GM18861 (cell line): Measurements from ENCODE around the gene NOS1AP.

Experiments
- ATAC-seq: cut with Tn5 transposase; IDR thresholded peaks from one replicate; pipeline ENCODE4 v1.9.1; 2021; ENCODE audit not compliant: unreplicated experiment

Gene NOS1AP

GRCh38 chr1:162214202-162214601 is 144.7 kb downstream of the NOS1AP start:
- no peak for ATAC-seq

GRCh38 chr1:162215902-162216301 is 146.4 kb downstream of the NOS1AP start:
- ATAC-seq, result no peak

DNA sequence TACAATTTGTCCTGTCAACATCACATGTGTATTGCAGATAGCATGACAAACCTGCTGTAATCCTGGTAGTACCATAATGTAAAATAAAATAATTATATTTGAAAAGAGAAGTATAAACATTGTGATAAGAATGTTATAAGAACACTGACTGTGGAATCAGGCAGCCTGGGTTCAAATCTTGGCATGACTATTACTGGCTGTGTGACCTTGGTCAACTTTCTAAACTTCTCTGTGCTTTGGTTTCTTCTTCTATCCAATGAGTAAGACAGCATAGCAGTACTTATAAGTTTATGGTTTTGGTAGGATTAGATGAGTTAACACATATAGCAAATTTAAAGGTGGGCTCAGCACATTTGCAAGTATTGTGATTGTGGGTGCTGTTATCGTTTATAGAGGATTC is 147.1 kb downstream of the NOS1AP start:
- ATAC-seq, result no peak

GRCh38 chr1:162217706-162218105 is 148.2 kb downstream of the NOS1AP start:
- ATAC-seq, result no peak

DNA sequence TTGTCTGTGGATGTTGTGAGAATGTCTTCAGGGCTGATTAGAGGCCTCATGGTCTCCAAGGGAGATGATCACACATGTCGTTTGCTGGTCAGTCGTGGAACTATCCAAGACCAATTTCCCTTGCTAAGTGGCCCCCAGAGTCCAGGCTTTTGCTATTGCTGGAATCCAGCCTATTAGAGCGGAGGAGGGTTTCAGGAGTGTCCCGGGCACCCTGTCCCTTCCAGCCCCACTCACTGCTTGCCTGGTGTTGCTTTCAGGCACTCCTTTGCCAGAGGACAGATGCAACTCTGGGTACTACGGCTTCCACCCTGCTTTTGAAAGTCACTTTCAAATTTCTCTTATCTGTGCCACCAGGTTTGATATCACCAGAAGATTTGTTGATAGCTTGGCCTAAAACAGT is 149.1 kb downstream of the NOS1AP start:
- ATAC-seq, result no peak

GRCh38 chr1:162218975-162219374 is 149.5 kb downstream of the NOS1AP start:
- ATAC-seq, result no peak

DNA sequence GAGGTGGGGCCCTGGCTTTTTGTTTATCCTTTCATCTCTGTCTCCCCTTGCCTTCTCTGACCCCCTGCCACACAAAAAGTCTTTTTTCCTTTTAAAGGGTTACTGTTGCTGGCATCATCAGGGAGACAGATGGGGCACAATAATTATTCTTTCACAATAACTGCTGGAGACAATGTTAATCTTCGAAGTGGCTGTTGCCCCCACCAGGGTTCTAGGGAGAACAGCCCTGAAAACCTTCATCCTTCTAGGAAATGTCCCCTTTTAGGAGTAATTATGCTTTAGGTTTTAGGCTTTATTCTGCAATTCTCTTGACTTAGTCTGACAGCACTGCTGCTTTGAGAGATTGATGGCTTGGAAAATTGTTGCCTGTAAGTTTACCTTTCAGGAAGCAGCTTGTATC is 150.0 kb downstream of the NOS1AP start:
- no peak for ATAC-seq

DNA sequence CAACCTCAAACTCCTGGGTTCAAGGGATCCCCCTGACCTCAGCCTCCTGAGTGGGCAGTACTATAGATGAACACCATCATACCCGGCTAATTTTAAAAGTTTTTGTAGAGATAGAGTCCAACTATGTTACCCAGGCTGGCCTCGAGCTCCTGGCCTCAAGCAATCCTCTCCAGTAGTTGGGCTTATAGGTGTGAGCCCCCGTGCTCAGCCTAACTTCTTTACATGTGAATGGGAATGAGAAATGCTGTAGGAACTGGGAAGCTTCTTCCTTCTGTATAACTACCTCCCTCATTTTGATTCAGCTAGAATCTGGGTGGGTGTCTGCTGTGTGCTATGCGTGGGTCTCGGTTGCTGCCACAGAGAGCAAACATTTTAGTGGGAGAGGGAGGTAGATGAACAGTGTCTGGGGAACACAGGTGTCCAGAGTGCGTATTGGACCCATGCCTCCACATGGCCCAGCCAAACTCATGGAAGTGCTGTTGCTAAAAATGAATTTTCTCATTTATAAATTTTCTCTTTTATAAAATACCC is 150.6 kb downstream of the NOS1AP start:
- no peak for ATAC-seq

- no peak for ATAC-seq
These were observed 152.5 kb downstream of the NOS1AP start for GRCh38 chr1:162222014-162222413.

GRCh38 chr1:162222730-162223129 is 153.2 kb downstream of the NOS1AP start:
- ATAC-seq, result no peak

GRCh38 chr1:162223488-162223887 is 154.0 kb downstream of the NOS1AP start:
- no peak for ATAC-seq

- ATAC-seq, result no peak
These were observed 154.8 kb downstream of the NOS1AP start for GRCh38 chr1:162224267-162224666.

DNA sequence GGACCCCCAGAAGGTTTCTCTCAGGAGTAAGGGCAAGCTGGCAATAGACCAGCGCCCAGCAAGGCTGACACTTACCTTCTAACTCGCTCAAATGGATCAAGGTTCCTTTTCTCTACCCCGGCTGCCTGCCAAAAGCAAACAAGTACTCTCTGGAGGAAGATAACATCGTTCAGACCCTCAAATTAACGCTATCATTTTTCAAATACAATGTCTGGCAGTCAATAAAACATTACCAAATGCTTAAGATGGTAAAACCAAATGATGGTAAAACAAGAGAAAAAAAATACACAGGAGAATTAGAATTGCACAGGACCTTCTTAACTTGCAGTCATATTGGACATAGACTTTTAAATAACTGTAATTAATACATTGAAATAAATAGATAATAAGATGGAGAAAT is 159.1 kb downstream of the NOS1AP start:
- ATAC-seq, result no peak

DNA sequence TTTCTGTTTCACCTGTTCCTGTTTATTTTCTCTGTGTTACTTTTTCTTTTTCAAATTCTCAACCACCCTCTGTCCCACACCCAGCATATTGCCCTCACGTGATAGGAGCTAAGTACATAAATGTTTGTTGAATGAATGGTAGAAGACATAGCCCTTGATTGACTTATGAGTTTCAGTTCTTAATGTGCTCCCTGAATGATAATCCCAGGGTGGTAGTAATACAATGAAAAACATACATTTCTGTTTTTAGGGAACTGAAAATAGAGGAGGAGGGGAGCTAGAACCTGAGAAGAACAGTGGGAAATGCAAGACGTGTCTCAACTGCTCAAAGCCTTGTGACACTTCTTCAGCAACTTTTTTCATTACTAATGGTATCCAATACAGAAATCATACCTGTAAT is 160.1 kb downstream of the NOS1AP start:
- ATAC-seq, result no peak

GRCh38 chr1:162230096-162230495 is 160.6 kb downstream of the NOS1AP start:
- no peak for ATAC-seq

GRCh38 chr1:162230517-162230916 is 161.0 kb downstream of the NOS1AP start:
- ATAC-seq, result no peak

GRCh38 chr1:162232034-162232711 is 162.7 kb downstream of the NOS1AP start:
- ATAC-seq, result no peak

DNA sequence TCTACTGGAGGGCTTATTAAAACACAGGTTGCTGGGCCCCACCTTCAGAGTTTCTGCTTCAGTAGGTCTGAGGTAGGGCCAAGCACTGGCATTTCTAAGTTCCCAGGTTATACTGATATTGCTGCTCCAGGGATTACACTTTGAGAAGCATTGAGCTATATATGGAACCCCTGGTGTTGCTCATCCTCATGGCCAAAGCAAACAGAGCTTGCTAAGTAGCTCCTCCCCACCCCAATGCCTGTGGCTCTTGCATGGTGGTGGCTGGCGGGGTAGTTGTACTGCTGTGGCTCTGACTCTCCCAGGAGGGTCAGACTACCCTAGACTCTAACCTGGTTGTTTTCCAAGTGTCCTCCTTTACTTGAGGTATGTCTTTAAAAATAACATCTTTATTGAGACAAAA is 163.6 kb downstream of the NOS1AP start:
- no peak for ATAC-seq

- no peak for ATAC-seq
These were observed 164.4 kb downstream of the NOS1AP start for GRCh38 chr1:162233937-162234336.

DNA sequence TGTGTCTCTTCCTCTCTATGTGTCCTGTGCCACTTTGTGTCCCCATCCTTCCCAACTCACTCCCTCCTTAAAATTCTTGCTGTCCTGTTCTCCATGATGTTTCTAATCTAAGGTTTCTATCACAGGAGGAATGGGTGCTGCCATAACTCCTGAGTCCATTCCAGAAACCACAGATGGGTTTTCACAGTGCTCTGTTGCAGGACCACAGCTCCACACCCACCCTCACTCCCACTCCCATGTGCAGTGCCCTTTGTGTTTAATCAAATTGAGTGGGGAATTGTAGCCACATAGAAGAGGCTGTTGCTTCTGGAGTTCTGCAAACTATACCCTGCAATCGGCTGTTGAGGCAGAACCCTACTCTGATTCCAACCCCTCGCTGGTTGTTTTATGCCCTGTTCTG is 165.1 kb downstream of the NOS1AP start:
- no peak for ATAC-seq

GRCh38 chr1:162235241-162235800 is 165.8 kb downstream of the NOS1AP start:
- no peak for ATAC-seq

- no peak for ATAC-seq
These were observed 166.7 kb downstream of the NOS1AP start for GRCh38 chr1:162236201-162236600.

- no peak for ATAC-seq
These were observed 167.1 kb downstream of the NOS1AP start for GRCh38 chr1:162236618-162237017.
